ENCODE measurements around the gene GULP1. TPM values are rescaled to one million over a fixed set of nuclear protein-coding genes. Genes with fewer than 3 reads are reported as not detected.

Gene GULP1
- total RNA-seq, 2 donors from 2014 or later, result 15.3 to 26.5 TPM

DNA sequence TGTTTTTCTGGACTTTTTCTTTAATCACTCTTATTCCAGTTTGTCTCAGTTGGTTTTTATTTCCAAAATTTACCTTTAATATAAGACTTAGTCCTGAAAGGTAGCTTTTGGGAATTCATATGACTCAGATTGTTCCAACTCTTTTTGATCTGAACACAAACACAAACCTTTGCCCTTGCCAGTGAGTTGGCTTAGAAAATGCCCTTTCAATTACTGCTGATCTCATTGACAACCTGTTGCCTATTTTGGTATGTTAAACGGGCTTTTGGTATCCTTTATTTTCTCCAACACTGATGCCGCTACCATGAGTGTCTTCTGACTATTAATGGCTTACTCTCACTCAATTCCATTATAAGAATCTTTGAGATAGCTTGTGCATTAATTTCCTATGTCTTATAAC lies 143.4 kb downstream of the GULP1 start:
- no peaks in the 10 kb centered on the region for H3K27me3 Mint-ChIP-seq (ENCODE audit: insufficient read depth)
- no peak overlapping the region for H3K4me3 Mint-ChIP-seq
- Histone ChIP-seq H3K27me3 (ENCODE audit: control insufficient read depth, insufficient read depth, low read length, poor library complexity, severe bottlenecking) (no peaks in the 10 kb centered on the region), H3K4me1 (ENCODE audit: control insufficient read depth, insufficient read depth, low read length) (no peaks in the 10 kb centered on the region), H3K4me3 (ENCODE audit: low read length) (no peak overlapping the region), H3K27ac (ENCODE audit: low read depth, low read length) (no peak overlapping the region), H3K36me3 (ENCODE audit: control insufficient read depth, insufficient read depth, low read length) (no peaks in the 10 kb centered on the region), H3K9me3 (ENCODE audit: control insufficient read depth, low read length) (peaks cover 18% of the 10 kb centered on the region), H3K9ac (ENCODE audit: extremely low read depth, low read length, poor library complexity, severe bottlenecking) (no peak overlapping the region)
- H3K9me3 Mint-ChIP-seq, result peaks cover 8% of the 10 kb centered on the region
- no peak overlapping the region for H3K27ac Mint-ChIP-seq
- 94 to 98% methylated on average over 2 of the region's 2 CpGs for WGBS, 2 experiments (ENCODE audit: insufficient coverage in 1 of 2, insufficient read length in 1 of 2)
- H3K36me3 Mint-ChIP-seq (ENCODE audit: low read depth), result no peaks in the 10 kb centered on the region
- TF ChIP-seq, protein P1, sequence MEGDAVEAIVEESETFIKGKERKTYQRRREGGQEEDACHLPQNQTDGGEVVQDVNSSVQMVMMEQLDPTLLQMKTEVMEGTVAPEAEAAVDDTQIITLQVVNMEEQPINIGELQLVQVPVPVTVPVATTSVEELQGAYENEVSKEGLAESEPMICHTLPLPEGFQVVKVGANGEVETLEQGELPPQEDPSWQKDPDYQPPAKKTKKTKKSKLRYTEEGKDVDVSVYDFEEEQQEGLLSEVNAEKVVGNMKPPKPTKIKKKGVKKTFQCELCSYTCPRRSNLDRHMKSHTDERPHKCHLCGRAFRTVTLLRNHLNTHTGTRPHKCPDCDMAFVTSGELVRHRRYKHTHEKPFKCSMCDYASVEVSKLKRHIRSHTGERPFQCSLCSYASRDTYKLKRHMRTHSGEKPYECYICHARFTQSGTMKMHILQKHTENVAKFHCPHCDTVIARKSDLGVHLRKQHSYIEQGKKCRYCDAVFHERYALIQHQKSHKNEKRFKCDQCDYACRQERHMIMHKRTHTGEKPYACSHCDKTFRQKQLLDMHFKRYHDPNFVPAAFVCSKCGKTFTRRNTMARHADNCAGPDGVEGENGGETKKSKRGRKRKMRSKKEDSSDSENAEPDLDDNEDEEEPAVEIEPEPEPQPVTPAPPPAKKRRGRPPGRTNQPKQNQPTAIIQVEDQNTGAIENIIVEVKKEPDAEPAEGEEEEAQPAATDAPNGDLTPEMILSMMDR (conservative IDR thresholded peaks at IDR 0.05), result no peak
- DNase-seq, result no peak
- peaks cover 18% of the 10 kb centered on the region for H3K4me1 Mint-ChIP-seq

DNA sequence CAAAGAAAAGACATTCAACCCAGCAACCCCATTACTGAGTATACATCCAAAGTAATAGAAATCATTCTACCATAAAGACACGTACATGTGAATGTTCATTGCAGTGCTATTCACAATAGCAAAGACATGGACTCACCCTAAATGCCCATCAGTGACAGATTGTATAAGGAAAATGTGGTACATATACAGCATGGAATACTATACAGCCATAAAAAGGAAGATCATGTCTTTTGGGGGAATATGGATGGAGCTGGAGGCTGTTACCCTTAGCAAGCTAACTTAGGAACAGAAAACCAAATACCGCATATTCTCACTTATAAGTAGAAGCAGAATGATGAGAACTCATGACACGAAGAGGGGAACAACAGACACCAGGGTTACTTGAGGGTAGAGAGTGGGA lies 145.9 kb downstream of the GULP1 start:
- peaks cover 35% of the 10 kb centered on the region for H3K4me1 Mint-ChIP-seq

DNA sequence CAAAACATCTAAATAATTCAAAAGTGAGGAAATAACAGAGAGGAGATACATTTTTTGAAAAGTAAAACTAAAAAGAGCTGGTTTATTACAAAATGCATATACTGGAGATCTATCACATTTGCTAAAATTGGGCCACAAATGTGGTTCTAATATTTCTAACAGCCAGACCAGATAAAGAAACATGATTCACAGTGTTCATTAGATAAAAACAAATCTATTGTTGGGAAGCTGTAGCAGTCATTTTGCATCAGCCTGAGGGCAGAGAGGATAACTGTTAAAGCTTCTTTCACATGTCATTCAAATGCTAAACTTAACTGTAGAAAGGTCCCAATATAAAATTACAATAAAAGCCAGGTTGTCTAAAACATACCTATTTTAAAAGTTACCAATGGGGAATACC lies 148.3 kb downstream of the GULP1 start:
- no peaks in the 10 kb centered on the region for H3K36me3 Mint-ChIP-seq (ENCODE audit: low read depth)
- no peak overlapping the region for H3K4me3 Mint-ChIP-seq
- no peaks in the 10 kb centered on the region for H3K27me3 Mint-ChIP-seq (ENCODE audit: insufficient read depth)
- DNase-seq, result no peak
- Histone ChIP-seq H3K9me3 (ENCODE audit: control insufficient read depth, low read length) (peaks cover 4% of the 10 kb centered on the region), H3K27ac (ENCODE audit: low read depth, low read length) (no peak overlapping the region), H3K9ac (ENCODE audit: extremely low read depth, low read length, poor library complexity, severe bottlenecking) (no peak overlapping the region), H3K4me1 (ENCODE audit: control insufficient read depth, insufficient read depth, low read length) (peaks cover 8% of the 10 kb centered on the region), H3K36me3 (ENCODE audit: control insufficient read depth, insufficient read depth, low read length) (no peaks in the 10 kb centered on the region), H3K4me3 (ENCODE audit: low read length) (no peak overlapping the region), H3K27me3 (ENCODE audit: control insufficient read depth, insufficient read depth, low read length, poor library complexity, severe bottlenecking) (no peaks in the 10 kb centered on the region)
- TF ChIP-seq, protein P1 (conservative IDR thresholded peaks at IDR 0.05), result no peak
- H3K9me3 Mint-ChIP-seq, result no peaks in the 10 kb centered on the region
- no peak overlapping the region for H3K27ac Mint-ChIP-seq
- H3K4me1 Mint-ChIP-seq, result peaks cover 35% of the 10 kb centered on the region

More for the DNA sequence above, 145.9 kb downstream of the GULP1 start:
- 100% methylated on average over 3 of the region's 3 CpGs; no CpG with 5 or more reads in 1 of the 2 experiments for WGBS, 2 experiments (ENCODE audit: insufficient coverage in 1 of 2, insufficient read length in 1 of 2)
- no peak overlapping the region for H3K4me3 ChIP-seq (ENCODE audit: low read length)
- Mint-ChIP-seq H3K27ac (no peak overlapping the region), H3K9me3 (no peaks in the 10 kb centered on the region), H3K4me3 (no peak overlapping the region), H3K36me3 (ENCODE audit: low read depth) (no peaks in the 10 kb centered on the region), H3K27me3 (ENCODE audit: insufficient read depth) (no peaks in the 10 kb centered on the region)
- H3K27ac ChIP-seq (ENCODE audit: low read depth, low read length), result no peak overlapping the region
- H3K9ac ChIP-seq (ENCODE audit: extremely low read depth, low read length, poor library complexity, severe bottlenecking), result no peak overlapping the region
- peaks cover 4% of the 10 kb centered on the region for H3K9me3 ChIP-seq (ENCODE audit: control insufficient read depth, low read length)
- no peaks in the 10 kb centered on the region for H3K27me3 ChIP-seq (ENCODE audit: control insufficient read depth, insufficient read depth, low read length, poor library complexity, severe bottlenecking)
- TF ChIP-seq, protein P1 (conservative IDR thresholded peaks at IDR 0.05), result no peak
- H3K4me1 ChIP-seq (ENCODE audit: control insufficient read depth, insufficient read depth, low read length), result peaks cover 8% of the 10 kb centered on the region
- no peak for DNase-seq
- no peaks in the 10 kb centered on the region for H3K36me3 ChIP-seq (ENCODE audit: control insufficient read depth, insufficient read depth, low read length)

Data from endodermal cell (in vitro differentiated cells).